Stimulated activated CD4-positive, alpha-beta T cell treated with anti-CD3 and anti-CD28 coated beads, Interleukin-2, amount 100 ng/mL, for 24 hours (primary cell): ENCODE results near the gene DARS1.
A peak's percentile ranks its signal among the peaks of the same experiment; 100 is the strongest.
"Not testable (repeated sequence)": the region's sequence is repeated elsewhere in the genome, so short reads cannot be mapped to it uniquely, and the experiment has no call there.

Source experiments
- DNase-seq, 2 donors: peaks; one replicate each; pipeline ENCODE4 v3.0.0-alpha.2; 2020

DARS1 gene

GRCh38 chr2:135936524-135936923 lies 48.9 kb downstream of the DARS1 start:
- no peak for DNase-seq

- no peak for DNase-seq
Observed at GRCh38 chr2:135935914-135936313, 49.5 kb downstream of the DARS1 start.

- DNase-seq = no peak
Observed at GRCh38 chr2:135931776-135932443, 53.5 kb downstream of the DARS1 start.

GRCh38 chr2:135926605-135927004 lies 58.8 kb downstream of the DARS1 start:
- no peak for DNase-seq

GRCh38 chr2:135925571-135925970 lies 59.9 kb downstream of the DARS1 start:
- DNase-seq = no peak

- DNase-seq = no peak
Observed at GRCh38 chr2:135916207-135916606, 69.2 kb downstream of the DARS1 start.

GRCh38 chr2:135914485-135914884 lies 70.9 kb downstream of the DARS1 start:
- DNase-seq = no peak

- peak; percentile 11 to 53 for DNase-seq
Observed at GRCh38 chr2:135913727-135914365, 71.6 kb downstream of the DARS1 start.

- DNase-seq = no peak
Observed at GRCh38 chr2:135909976-135910375, 75.5 kb downstream of the DARS1 start.

- DNase-seq = no peak
Observed at GRCh38 chr2:135905679-135906078, 79.7 kb downstream of the DARS1 start.

- DNase-seq = no peak
Observed at GRCh38 chr2:135904341-135904989, 81.0 kb downstream of the DARS1 start.

GRCh38 chr2:135903650-135904049 lies 81.8 kb downstream of the DARS1 start:
- DNase-seq = no peak

- no peak for DNase-seq
Observed at GRCh38 chr2:135899567-135899966, 85.9 kb downstream of the DARS1 start.

- DNase-seq = no peak
Observed at GRCh38 chr2:135898234-135898786, 87.1 kb downstream of the DARS1 start.

- no peak for DNase-seq
Observed at GRCh38 chr2:135894930-135895329, 90.5 kb downstream of the DARS1 start.

GRCh38 chr2:135893374-135893794 lies 92.0 kb downstream of the DARS1 start:
- DNase-seq = no peak

GRCh38 chr2:135890835-135891234 lies 94.6 kb downstream of the DARS1 start:
- DNase-seq = no peak

- DNase-seq = no peak
Observed at GRCh38 chr2:135890149-135890548, 95.3 kb downstream of the DARS1 start.

GRCh38 chr2:135888587-135888986 lies 96.8 kb downstream of the DARS1 start:
- not testable (repeated sequence) for DNase-seq

GRCh38 chr2:135885709-135886108 lies 99.7 kb downstream of the DARS1 start:
- no peak for DNase-seq

GRCh38 chr2:135882415-135882814 lies 103.0 kb downstream of the DARS1 start:
- DNase-seq = no peak

GRCh38 chr2:135876770-135877169 lies 108.7 kb downstream of the DARS1 start:
- DNase-seq = not testable (repeated sequence)

GRCh38 chr2:135876066-135876711 lies 109.2 kb downstream of the DARS1 start, which contains the start of gene MCM6:
MCM6 (minus strand) TSS chr2:135876443; CDS start chr2:135876365, 78 bp downstream.
- DNase-seq = peak; percentile 99
